ENCODE measurements around the gene BLTP1. TPM values are rescaled to one million over a fixed set of nuclear protein-coding genes. Genes with fewer than 3 reads are reported as not detected.

BLTP1 gene
- total and polyA plus RNA-seq, 2 experiments from 2014 or later = 12.9 to 62.5 TPM

GRCh38 chr4:122142687-122143086 lies 9.4 kb upstream of the BLTP1 start:
- no peak overlapping the region for H2AFZ ChIP-seq
- H3K27ac Mint-ChIP-seq = no peak overlapping the region
- H3K79me2 ChIP-seq (replicated peaks; ENCODE audit: insufficient read depth) = no peaks in the 10 kb centered on the region
- H3F3A ChIP-seq (replicated peaks; ENCODE audit: low read depth) = no peaks in the 10 kb centered on the region
- H3K9me3 Mint-ChIP-seq = no peaks in the 10 kb centered on the region
- DNase-seq (ENCODE audit: low spot score) (no peak), ATAC-seq (no peak)
- no peaks in the 10 kb centered on the region for H3K9me2 ChIP-seq (ENCODE audit: insufficient read depth)
- H3K4me1 Mint-ChIP-seq = no peaks in the 10 kb centered on the region
- no peak overlapping the region for H3K4me3 Mint-ChIP-seq
- no peaks in the 10 kb centered on the region for H3K36me3 Mint-ChIP-seq (ENCODE audit: low read depth)
- no peaks in the 10 kb centered on the region for H3K4me1 ChIP-seq (ENCODE audit: insufficient read depth)
- H4K20me1 ChIP-seq (replicated peaks; ENCODE audit: insufficient read depth) = no peaks in the 10 kb centered on the region
- H3K27me3 ChIP-seq (ENCODE audit: insufficient read depth) = no peaks in the 10 kb centered on the region
- no peak overlapping the region for H3K4me2 ChIP-seq
- H3K27ac ChIP-seq (ENCODE audit: low read depth) = no peak overlapping the region
- no peak overlapping the region for H3K4me3 ChIP-seq
- TF ChIP-seq POLR2AphosphoS5 (IDR thresholded peaks at IDR 0.05; ENCODE audit: low read depth) (no peak), REST (IDR thresholded peaks at IDR 0.05; ENCODE audit: unreplicated experiment) (peak; percentile 12)
- peaks cover 3% of the 10 kb centered on the region for H3K27me3 Mint-ChIP-seq (ENCODE audit: insufficient read depth, low read depth, poor library complexity)
- H3K36me3 ChIP-seq (ENCODE audit: insufficient read depth) = no peaks in the 10 kb centered on the region

GRCh38 chr4:122146652-122147051 lies 5.5 kb upstream of the BLTP1 start:
- Histone ChIP-seq H3K36me3 (ENCODE audit: insufficient read depth) (no peaks in the 10 kb centered on the region), H3K4me2 (no peak overlapping the region), H3K4me1 (ENCODE audit: insufficient read depth) (0 out of 2 replicates have a peak, but pooled peaks cover 3% of the 10 kb centered on the region), H4K20me1 (replicated peaks; ENCODE audit: insufficient read depth) (no peaks in the 10 kb centered on the region), H3K27me3 (ENCODE audit: insufficient read depth) (no peaks in the 10 kb centered on the region), H3K9me2 (ENCODE audit: insufficient read depth) (no peaks in the 10 kb centered on the region), H3K4me3 (no peak overlapping the region), H3K27ac (ENCODE audit: low read depth) (no peak overlapping the region), H3F3A (replicated peaks; ENCODE audit: low read depth) (no peaks in the 10 kb centered on the region), H2AFZ (no peak overlapping the region), H3K79me2 (replicated peaks; ENCODE audit: insufficient read depth) (no peaks in the 10 kb centered on the region)
- Mint-ChIP-seq H3K36me3 (ENCODE audit: low read depth) (no peaks in the 10 kb centered on the region), H3K9me3 (no peaks in the 10 kb centered on the region), H3K4me3 (no peak overlapping the region), H3K27me3 (ENCODE audit: insufficient read depth, low read depth, poor library complexity) (peaks cover 3% of the 10 kb centered on the region), H3K4me1 (peaks cover 4% of the 10 kb centered on the region; the same call in 2 of the 3 replicates), H3K27ac (no peak overlapping the region)
- DNase-seq (ENCODE audit: low spot score) (no peak), ATAC-seq (no peak)
- TF ChIP-seq NANOG (IDR thresholded peaks at IDR 0.05; ENCODE audit: borderline replicate concordance) (no peak), ETS1 (IDR thresholded peaks at IDR 0.05) (no peak), ZNF114 (CRISPR knock-in tag; IDR thresholded peaks at IDR 0.05) (no peak), POLR2AphosphoS5 (IDR thresholded peaks at IDR 0.05; ENCODE audit: low read depth) (no peak), CTCF (conservative IDR thresholded peaks at IDR 0.05; ENCODE audit: low read depth in 2 of 2) (no peak), JUNB (IDR thresholded peaks at IDR 0.05; ENCODE audit: unreplicated experiment) (no peak), EZH2phosphoT487 (IDR thresholded peaks at IDR 0.05; ENCODE audit: unreplicated experiment) (no peak)
